Gastroesophageal sphincter (tissue), 3 donors: ENCODE data around the gene HAO2.

Source experiments
- EP300 ChIP-seq: sonication (generic); formaldehyde crosslinking; IDR thresholded peaks from one replicate; pipeline ENCODE4 v1.6.1; 2017; ENCODE audit warnings: antibody characterized with exemption, mild to moderate bottlenecking
- POLR2A ChIP-seq, 2 donors: fragments of 450-650 bp; IDR thresholded peaks; one replicate each; pipeline ENCODE4 v1.6.1; 2017; ENCODE audit warnings: antibody characterized with exemption in 2 of 2, mild to moderate bottlenecking in 2 of 2, moderate library complexity in 1 of 2
- POLR2AphosphoS5 ChIP-seq: sonication (generic); formaldehyde crosslinking; IDR thresholded peaks from one replicate; pipeline ENCODE4 v1.6.1; 2017; ENCODE audit warnings: antibody characterized with exemption
- TF ChIP-seq, protein P1 (sequence below), 4 experiments: fragments of 200-600 bp in 2 of 4; fragments of 450-650 bp in 2 of 4; sonication (generic) in 1 of 4; IDR thresholded peaks; one replicate each; pipeline ENCODE4 v1.5.1; 2017 to 2019; ENCODE audit warnings: antibody characterized with exemption in 4 of 4, mild to moderate bottlenecking in 2 of 4, moderate library complexity in 2 of 4

DNA sequence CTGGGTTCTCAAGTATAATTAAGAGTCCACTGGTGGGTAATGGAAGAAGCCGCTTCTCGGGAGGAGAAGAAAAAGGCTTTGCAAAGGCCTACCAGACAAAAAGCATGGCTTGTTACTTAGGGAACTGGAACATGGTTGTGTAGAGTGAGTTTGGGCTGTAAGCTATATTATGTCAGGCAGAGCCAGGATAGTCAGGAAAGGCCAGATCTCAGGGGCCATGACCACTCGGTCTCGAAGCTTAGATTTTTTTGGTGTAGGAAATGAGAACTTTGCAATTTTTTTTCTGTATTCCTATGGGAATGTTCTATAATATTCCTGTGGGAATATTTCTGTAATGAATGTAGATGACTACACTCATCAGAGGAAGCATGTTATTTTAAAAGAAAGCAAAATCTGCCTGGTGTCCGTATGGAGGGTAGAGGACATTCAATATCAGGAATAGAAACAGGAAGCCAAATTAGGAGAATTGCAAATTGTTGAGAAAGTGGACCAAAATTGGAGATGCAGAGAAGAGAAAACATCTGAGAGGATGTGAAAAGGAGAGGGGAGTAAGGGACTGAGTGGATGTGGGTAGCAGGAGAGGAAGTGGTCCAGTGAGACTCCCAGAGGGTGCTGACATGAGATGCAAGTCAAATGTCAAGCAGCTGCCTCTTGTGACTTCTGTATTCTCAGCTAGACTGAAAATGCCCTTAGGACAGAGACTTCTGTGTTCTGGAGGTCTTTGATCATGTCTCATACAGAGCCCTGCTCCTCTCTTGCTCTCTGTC, 45.2 kb upstream of the HAO2 start:
- TF ChIP-seq, protein P1, sequence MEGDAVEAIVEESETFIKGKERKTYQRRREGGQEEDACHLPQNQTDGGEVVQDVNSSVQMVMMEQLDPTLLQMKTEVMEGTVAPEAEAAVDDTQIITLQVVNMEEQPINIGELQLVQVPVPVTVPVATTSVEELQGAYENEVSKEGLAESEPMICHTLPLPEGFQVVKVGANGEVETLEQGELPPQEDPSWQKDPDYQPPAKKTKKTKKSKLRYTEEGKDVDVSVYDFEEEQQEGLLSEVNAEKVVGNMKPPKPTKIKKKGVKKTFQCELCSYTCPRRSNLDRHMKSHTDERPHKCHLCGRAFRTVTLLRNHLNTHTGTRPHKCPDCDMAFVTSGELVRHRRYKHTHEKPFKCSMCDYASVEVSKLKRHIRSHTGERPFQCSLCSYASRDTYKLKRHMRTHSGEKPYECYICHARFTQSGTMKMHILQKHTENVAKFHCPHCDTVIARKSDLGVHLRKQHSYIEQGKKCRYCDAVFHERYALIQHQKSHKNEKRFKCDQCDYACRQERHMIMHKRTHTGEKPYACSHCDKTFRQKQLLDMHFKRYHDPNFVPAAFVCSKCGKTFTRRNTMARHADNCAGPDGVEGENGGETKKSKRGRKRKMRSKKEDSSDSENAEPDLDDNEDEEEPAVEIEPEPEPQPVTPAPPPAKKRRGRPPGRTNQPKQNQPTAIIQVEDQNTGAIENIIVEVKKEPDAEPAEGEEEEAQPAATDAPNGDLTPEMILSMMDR (IDR thresholded peaks at IDR 0.05) = no peak
- TF ChIP-seq EP300 (no peak), POLR2A (IDR thresholded peaks at IDR 0.05) (no peak), POLR2AphosphoS5 (no peak)
